Measurements from ENCODE around the gene MACROD2. TPM values are rescaled to one million over a fixed set of nuclear protein-coding genes. Genes with fewer than 3 reads are reported as not detected.
"Not testable (repeated sequence)": the region's sequence is repeated elsewhere in the genome, so short reads cannot be mapped to it uniquely, and the experiment has no call there.

Gene MACROD2
- total RNA-seq, 1 donor from 2014 or later: 78.2 TPM

GRCh38 chr20:14223806-14224205 lies 228.5 kb downstream of the MACROD2 start:
- H3K36me3 ChIP-seq: no peaks in the 10 kb centered on the region
- no peak overlapping the region for H3K27ac ChIP-seq
- ATAC-seq: no peak
- no peak overlapping the region for H3K4me3 ChIP-seq
- H3K9me3 ChIP-seq: no peaks in the 10 kb centered on the region
- no peaks in the 10 kb centered on the region for H3K27me3 ChIP-seq
- intact Hi-C loops (cut with DNase I): no loop called here
- no peak for TF ChIP-seq CTCF (IDR thresholded peaks at IDR 0.05)
- H3K4me1 ChIP-seq: no peaks in the 10 kb centered on the region
- no peak for DNase-seq

- DNase-seq: not testable (repeated sequence)
- H3K4me3 ChIP-seq: peak overlapping the region; percentile 36
Measured at GRCh38 chr20:14226051-14227049, 231.0 kb downstream of the MACROD2 start.

GRCh38 chr20:14232650-14233049 lies 237.3 kb downstream of the MACROD2 start:
- Histone ChIP-seq H3K36me3 (no peaks in the 10 kb centered on the region), H3K4me1 (peaks cover 5% of the 10 kb centered on the region), H3K27me3 (no peaks in the 10 kb centered on the region), H3K9me3 (no peaks in the 10 kb centered on the region), H3K4me3 (no peak overlapping the region), H3K27ac (no peak overlapping the region)
- no peak for TF ChIP-seq CTCF (IDR thresholded peaks at IDR 0.05)
- DNase-seq (no peak), ATAC-seq (no peak)
- intact Hi-C loops (cut with DNase I): no loop called here

More at GRCh38 chr20:14226051-14227049, 231.0 kb downstream of the MACROD2 start:
- H3K4me1 ChIP-seq; H3K9me3 ChIP-seq; H3K36me3 ChIP-seq; H3K27ac ChIP-seq; intact Hi-C loops (cut with DNase I); ATAC-seq; H3K27me3 ChIP-seq: not testable (repeated sequence)

- no peaks in the 10 kb centered on the region for H3K9me3 ChIP-seq
- no peaks in the 10 kb centered on the region for H3K36me3 ChIP-seq
- intact Hi-C loops (cut with DNase I): no loop called here
- H3K27ac ChIP-seq: no peak overlapping the region
- H3K4me1 ChIP-seq: peaks cover 5% of the 10 kb centered on the region
- no peak overlapping the region for H3K4me3 ChIP-seq
- H3K27me3 ChIP-seq: no peaks in the 10 kb centered on the region
- TF ChIP-seq CTCF (IDR thresholded peaks at IDR 0.05): no peak
- ATAC-seq (no peak), DNase-seq (no peak)
Measured at GRCh38 chr20:14234666-14235295, 239.5 kb downstream of the MACROD2 start.

- no peaks in the 10 kb centered on the region for H3K27me3 ChIP-seq
- H3K27ac ChIP-seq: no peak overlapping the region
- no peaks in the 10 kb centered on the region for H3K36me3 ChIP-seq
- no peak overlapping the region for H3K4me3 ChIP-seq
- intact Hi-C loops (cut with DNase I): no loop called here
- no peak for DNase-seq
- peak; percentile 62 for ATAC-seq
- H3K4me1 ChIP-seq: peaks cover 5% of the 10 kb centered on the region
- H3K9me3 ChIP-seq: no peaks in the 10 kb centered on the region
- no peak for TF ChIP-seq CTCF (IDR thresholded peaks at IDR 0.05)
Measured at GRCh38 chr20:14235355-14235754, 240.0 kb downstream of the MACROD2 start.

GRCh38 chr20:14245368-14245970 lies 250.2 kb downstream of the MACROD2 start:
- ATAC-seq (no peak), DNase-seq (no peak)
- Histone ChIP-seq H3K27me3 (no peaks in the 10 kb centered on the region), H3K4me3 (no peak overlapping the region), H3K9me3 (no peaks in the 10 kb centered on the region), H3K27ac (no peak overlapping the region), H3K4me1 (no peaks in the 10 kb centered on the region), H3K36me3 (no peaks in the 10 kb centered on the region)
- intact Hi-C loops (cut with DNase I): no loop called here
- no peak for TF ChIP-seq CTCF (IDR thresholded peaks at IDR 0.05)

Data from upper lobe of right lung (tissue), 1 donor.